Esophagus mucosa (tissue), 1 donor: ENCODE data around the gene MYL4. TPM values are rescaled to one million over a fixed set of nuclear protein-coding genes. Genes with fewer than 3 reads are reported as not detected.
"Not testable (repeated sequence)": the region's sequence is repeated elsewhere in the genome, so short reads cannot be mapped to it uniquely, and the experiment has no call there.

ENCODE experiments used
- ATAC-seq: fragments of 200-7000 bp; cut with Tn5 transposase; one replicate; pipeline ENCODE4 v1.9.1; 2020
- total RNA-seq: library from RNA; stranded (reverse); gene quantifications from one replicate; pipeline ENCODE4 v1.2.4, GENCODE V29; 2023
- donor health status: DM: yes; HTN: yes; CAD: no.

The MYL4 gene
- total RNA-seq, 1 donor from 2014 or later, result not detected

DNA sequence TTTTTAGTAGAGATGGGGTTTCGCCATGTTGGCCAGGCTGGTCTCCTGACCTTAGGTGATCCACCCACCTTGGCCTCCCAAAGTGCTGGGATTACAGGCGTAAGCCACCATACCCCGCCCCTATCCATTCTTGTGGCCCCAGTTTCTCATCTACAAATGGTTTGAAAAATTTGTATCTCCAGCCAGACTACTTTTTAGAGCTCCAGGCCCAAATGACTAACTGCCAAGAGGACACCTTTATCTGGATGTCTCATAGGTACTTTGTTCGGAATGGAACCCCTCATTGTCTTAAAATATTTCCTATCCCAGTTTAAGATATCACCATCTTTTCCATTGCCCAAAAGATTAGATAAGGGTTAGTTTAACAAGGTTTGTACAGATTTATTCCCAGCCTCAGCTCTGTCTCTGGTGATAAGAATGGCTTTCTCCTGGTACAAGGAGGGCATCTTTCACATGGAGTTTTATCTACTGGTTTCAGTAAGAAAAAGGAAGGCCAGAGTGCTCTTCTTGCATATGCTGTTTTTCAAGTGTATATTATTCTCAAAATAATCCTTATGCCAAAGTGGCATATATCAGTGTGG is 15.1 kb upstream of the MYL4 start:
- ATAC-seq, result no peak

DNA sequence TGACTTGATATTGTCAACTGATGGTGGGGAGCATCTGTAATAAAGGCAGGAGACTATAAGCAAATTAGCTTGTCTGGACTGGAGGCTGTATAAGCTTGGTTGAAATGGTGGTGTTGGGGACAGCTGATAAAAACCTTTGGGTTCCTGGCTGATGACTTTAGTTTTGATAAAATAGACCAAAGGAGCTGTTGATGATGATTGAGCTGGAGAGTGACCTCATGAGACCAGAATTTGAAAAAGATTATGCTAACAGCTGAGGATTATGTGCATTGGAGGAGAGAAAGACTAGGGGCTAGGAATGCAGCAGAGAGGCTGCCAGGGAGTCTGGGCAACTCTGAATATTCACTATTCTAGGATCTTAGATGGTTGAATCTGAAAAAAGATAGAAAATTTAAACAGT is 11.3 kb upstream of the MYL4 start:
- ATAC-seq, result no peak

DNA sequence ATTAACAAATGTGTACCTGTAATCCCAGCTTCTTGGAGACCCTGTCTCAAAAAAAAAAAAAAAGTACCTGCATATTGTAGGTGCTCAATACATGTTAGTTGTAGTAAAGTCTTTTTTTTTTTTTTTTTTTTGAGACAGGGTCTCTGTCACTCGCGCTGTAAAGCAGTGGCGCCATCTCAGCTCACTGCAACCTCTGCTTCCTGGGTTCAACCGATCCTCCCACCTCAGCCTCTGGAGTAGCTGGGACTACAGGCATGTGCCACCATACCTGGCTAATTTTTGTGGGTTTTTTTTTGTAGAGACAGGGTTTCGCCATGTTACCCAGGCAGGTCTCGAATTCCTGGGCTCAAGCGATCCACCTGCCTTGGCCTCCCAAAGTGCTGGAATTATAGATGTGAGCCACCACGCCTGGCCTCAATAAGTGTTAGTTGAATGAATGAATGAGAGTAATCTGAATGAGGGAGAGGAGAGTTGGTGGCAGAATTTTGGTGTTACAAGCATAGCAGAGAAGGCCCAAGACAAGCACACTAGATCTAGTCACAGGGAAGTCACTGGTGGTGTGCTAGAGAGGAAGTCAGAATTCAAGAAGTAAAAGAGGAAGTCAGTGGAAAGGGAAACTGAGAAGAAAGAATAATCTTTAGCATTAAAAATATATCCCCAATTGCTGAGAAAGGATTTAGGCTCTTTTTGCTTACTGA is 9.4 kb upstream of the MYL4 start:
- no peak for ATAC-seq

DNA sequence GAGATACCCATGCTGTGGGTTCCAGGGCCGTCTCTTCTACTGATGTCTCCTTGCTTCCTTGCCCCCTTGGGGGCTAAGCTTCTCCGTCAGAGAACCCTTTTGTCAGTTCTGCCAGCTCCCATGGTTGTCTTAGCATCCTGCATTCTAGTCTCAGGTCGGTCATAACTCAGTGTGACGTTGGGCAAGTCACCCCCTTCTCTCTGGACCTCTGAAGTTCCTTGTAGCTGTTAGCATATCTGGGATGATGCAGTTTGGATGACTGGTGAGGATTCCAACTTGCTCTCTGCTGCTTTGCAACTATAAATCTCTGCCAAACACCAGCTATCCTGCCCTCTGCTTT is 8.9 kb upstream of the MYL4 start:
- ATAC-seq, result no peak

DNA sequence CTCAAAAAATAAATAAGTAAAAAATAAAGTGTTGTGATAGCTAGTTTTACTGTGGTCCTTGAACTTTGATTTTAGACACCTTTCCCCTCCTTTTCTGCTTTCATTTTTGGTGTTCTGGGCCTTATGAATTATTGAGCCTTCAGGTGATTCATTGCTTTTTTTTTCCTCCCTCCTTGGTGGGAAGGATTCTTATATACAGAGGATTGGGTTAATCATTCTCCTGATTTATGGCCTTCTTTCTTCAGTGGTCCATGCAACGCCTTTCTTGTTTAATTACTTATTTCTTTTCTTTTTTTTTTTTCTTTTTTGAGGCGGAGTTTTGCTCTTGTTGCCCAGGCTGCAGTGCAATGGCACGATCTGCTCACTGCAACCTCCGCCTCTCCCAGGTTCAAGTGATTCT is 8.0 kb upstream of the MYL4 start:
- no peak for ATAC-seq

DNA sequence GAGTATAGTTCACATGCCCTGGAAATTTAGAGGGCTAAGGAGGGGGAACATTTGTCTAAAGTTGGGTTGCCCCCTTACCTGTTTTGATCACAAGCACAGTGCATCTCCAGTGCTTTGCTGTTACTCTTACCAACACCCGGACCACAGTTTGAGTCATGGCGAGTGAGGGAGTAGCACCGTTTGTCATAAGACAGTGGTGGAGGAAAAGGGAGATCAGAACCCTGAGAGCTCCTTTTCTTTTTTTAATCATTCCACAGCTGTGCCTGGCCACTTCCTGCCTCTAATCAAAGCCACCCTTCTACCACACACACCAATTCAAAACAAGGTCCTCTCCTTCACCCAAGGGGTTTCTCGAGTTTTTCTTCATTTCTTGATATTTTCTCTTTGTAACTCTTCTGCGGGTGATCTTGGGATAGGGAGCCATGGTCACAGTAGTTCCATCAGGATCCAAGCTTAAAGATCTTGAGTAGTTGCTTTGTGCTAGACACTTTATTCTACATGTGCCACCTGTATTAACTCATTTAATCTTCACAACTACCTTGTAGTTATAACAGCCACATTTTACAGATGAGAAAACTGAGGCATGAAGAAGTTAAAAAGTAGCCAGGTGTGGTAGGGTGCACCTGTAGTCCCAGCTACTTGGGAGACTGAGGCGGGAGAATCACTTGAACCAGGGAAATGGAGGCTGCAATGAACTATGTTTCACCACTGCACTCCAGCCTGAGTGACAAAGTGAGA is 5.0 kb upstream of the MYL4 start:
- ATAC-seq, result no peak

DNA sequence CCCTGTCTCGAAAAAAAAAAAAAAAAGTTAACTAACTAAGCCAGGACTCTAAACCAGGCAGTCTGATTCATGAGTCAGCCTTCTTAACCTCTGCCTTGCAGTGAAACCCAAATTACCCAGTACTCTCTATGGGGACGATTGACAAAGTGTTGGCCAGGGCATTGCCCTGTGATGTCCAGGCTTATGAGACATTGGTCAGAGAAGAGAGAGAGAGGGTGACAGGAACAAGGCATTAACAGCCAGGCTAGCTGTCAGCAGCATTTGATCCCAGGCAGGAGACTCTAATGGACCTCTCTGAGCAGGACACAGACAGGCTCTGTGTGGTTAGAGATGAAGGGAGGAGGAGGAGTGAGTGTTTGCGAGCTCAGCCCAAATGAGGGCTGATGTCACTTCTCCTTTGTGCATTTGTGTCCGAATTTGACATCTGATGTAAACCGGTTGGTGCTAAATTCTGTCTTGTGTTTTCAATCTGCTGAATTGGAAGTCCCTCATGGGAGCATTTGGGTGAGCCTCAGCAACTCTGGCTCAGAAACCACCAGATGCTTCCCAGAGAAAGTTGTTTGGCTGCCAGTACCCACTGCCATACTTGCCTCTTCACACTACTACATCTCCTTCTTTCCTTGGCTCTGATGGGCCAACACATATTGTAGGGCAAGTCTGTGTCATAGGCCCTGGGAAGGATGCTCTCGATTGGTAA is 4.3 kb upstream of the MYL4 start:
- ATAC-seq, result peak; percentile 51

DNA sequence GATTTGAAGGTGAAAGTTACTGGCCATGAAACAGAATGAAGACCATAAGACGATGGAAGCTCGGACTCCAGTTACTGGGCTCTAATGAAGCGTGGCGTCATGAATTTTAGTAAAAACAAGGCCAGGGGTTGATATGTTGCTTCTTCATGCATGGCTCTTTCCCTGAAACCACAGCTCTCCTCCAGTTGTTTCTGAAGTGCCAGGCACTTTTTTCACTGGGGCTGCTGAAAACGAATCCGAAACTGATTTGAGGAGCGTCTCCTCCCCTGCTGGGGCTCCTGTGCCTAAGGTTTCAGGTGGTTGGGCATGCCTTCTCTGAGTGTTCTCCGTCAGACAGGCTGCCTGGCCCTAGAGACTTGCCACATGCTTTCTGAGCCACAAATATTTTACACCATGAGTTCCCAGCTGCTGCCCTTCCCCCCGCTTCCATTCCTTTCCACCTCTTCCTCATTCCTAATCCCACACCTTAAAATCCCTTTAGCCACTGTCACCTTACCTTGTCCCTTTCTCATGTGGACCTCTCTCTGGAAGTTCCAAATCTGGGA is 3.7 kb upstream of the MYL4 start:
- peak; percentile 67 for ATAC-seq

DNA sequence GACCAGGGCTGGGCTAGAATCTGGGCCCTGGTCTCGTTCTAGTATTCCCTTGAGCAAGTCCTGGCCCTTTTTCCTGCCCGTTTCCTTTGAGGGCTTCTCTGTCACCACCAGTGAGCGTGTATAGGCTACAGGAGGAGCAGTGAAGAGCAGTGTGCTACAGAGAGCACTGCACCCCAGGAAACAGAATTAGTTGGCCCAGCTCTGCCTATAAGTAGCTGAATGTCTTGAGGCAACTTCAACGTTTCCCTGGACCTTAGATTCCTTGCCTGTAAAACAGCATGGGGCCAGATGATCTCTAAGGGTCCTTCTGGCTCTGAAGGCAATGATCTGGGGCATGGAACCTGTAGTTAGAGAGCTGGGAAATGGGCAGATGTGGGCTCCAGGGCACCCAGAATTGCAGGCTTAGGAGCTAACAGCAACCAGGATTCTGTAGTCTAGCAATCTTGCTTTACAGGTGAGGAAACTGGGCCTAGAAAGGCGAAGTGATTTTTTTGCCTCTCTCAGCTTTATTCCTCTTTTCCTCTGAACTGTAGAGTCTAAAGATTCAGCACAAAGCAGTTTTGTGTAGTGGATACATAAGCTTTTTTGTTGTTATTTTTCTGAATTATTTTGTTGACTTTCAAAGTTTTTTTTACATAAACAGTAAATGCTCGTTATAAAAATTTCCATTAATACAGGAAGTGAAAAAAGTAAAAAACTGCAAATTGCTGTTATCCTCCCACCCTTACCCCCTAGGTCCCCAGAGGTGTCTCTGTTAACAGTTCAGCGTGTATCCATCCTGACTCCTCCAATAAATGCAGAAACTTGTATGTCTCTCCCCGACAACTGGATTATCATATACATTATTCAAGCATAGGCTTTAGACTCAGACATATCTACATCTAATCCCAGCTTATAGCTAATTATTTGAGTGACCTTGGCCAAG is 1.7 kb upstream of the MYL4 start:
- ATAC-seq, result no peak

DNA sequence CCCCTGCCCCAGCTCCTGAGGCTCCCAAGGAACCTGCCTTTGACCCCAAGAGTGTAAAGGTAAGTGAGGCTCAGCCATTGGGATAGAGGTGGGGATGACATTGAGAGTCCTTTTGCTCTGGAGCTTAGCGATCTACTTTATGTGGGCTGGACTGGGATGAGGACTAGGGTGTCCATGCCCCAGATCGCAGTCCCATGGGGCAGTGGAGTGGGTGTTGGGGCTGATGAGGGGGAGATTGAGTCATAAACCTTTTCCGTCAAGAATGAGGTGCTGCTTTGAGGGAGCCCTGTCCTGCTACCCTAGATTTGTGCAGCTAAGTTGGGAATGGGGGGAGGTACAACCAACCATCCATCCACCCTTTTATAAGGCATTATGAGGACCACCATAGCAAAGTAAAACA is 351 bp downstream of the MYL4 start:
- no peak for ATAC-seq

DNA sequence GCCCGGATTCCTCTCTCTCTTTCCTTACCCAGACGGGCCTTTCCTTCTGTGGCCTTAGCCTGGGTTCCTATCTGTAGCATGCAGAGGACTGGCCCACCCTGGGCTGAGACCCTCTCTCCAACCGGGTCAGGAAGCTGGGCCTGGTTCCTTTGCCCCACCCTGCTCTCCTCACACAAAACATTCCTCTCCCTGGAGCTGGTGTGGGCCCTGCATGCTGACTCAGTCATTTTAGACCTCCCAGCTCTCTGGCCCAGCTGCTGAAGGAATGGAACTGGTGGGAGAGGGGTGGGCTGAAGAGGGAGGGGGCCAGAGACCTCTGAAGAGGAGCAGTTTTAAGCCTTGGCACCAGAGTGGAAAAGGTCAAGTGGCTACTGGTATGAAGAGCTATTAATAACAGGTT is 957 bp downstream of the MYL4 start:
- ATAC-seq, result no peak

DNA sequence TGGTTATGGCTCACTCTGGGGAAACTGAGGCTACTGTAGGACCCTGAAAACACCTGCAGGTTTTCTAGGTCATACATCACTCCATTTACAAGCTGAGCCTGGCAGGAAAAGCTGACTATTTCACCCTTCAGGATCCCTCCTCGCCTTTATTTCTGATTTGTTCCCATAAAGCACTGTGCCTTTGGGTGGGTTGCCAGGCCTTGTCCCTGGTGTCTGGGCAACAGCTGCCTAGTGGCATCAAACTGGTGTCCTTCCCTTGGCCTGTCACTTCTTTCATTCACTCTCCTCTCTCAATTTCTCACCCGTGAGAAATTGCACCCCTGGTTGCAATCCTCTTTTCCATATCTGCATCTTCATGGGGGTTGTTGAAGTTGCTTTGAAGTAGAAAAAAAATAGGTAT is 1.6 kb downstream of the MYL4 start:
- no peak for ATAC-seq

DNA sequence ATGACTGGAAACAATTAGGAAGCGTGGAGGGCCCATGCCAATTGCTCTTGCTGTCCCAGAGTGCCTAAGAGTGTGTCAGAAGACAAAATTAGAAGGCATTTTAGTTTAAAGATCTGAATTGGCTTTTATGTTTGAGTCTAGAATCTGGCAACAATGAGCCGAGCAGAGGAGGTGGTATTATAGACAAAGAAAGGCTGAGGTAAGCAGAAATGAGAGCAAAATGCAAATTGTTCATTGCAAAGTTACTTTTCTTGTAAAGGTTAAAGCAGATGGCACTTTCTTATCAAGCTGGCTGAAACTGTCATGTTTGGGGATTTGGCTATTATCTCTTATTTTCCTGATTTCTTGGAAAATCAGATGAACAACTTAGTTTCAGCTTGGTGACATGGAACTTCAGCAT is 3.3 kb downstream of the MYL4 start:
- no peak for ATAC-seq

DNA sequence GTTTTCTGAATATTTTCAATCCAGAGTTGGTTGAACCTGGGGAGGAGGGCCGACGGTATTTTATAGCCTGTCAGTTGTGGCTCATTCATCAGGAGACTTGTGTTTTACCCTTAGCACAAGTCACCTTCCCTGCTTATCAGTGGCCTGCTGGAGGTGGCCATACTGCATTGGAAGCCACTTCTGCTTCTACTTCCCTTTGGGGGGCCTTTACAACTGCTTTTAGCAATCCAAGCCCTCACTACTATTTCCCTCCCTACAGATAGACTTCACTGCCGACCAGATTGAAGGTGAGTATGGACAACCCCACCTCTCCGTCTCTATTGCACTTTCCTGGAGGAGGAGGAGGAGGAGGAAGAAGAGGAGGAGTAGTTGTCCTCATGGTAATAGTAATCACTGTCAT is 4.4 kb downstream of the MYL4 start:
- no peak for ATAC-seq

DNA sequence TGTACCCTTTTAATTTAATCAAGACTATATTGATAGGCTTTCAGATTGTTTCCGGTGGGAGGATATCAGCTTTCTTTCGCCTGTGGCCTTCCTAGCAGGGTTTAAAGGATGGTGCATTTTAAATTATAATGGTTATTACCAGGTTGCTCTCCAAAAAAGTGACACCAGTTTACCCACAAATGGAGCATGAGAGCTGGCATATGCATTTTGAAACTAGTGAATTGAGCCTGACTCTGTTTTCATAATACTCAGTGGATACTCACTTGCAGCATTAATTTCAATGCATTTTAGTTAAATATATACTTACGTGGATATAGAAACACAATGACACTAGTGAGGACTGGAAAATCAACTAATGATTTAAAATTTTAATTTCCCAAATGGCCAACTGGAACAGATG is 5.8 kb downstream of the MYL4 start:
- no peak for ATAC-seq

DNA sequence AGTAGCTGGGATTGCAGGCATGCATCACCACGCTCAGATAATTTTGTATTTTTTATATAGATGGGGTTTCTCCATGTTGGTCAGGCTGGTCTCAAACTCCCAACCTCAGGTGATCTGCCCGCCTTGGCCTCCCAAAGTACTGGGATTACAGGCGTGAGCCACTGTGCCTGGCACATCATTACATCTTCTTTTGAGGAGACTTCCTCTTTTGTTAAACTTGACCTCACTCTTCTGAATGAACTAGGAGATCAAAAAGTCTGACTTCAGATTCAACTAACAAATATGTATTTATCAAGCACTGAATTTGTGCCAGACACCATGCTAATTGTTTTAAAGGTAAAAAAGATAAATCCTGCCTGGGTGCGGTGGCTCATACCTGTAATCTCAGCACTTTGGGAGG is 7.7 kb downstream of the MYL4 start:
- not testable (repeated sequence) for ATAC-seq

DNA sequence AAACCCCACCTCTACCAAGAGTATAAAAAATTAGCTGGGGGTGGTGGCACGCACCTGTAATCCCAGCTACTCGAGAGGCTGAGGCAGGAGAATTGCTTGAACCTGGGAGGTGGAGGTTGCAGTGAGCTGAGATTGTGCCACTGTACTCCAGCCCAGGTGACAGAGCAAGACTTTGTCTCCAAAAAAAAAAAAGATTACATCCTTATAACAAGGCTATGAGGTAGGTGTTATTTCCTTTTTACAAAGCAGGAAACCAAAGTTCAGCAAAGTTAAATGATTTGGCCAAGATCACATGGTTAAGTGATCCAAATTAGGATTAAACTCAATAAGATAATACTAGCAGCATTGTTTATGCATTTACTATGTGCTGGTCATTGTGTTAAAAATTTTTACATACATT is 8.1 kb downstream of the MYL4 start:
- ATAC-seq, result not testable (repeated sequence)

DNA sequence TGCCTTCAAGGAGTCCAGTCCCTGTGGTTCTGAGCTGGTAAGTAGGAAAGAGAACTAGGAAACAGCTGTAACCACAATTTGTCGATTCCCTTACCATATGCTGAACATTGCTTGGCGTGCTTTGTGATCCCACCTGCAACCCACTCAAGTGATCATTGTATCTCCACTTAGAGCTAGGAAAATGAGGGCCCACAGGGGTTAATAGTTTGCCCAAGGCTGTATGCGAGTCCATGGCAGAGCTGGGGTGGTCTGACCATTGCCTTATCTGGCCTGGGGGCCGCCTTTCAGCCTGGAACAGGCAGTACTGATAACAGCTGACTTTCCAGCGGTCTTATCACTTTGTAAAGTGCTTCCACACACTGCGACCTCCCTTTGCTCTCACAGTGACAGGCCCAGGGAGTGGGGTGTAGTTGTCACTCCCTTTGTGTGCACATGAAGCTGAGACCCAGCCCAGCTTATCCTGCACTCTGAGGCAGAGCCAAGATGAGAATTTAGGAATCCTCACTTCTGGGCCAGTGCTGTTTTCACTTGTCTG is 9.8 kb downstream of the MYL4 start:
- ATAC-seq, result no peak

DNA sequence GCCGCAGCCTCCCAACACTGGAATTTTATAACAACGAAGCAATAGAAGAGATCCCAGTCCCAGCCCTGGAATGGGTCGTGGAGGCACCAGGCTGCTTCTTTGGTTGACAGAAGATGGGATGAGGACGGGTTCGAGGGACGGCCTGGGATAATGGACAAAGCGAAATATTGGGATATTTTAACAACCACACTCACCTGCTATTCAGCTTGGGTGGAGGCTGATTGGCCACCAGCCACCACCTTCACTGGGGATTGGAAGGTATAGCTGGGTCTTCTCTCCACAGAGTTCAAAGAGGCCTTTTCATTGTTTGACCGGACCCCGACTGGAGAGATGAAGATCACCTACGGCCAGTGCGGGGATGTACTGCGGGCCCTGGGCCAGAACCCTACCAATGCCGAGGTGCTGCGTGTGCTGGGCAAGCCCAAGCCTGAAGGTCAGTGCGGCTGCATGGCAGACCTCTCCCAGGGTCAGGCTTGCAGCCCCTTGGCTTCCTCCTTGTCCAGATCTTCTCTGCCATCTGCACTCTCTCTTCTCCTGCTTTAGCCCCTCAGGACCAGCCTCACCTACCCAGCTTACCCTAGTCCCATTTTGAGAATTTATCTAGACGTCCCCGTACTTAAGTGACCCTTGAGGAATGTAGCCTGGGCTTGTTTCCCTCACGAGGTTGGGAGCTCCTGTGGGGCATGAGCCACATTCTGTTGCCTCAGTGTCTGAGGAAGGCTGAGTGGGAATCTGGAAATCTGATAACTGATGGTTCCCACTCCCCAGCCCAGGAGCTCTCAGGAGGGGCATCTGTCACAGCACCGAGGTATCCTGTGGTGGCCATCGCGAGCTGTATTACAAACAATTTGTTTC is 10.7 kb downstream of the MYL4 start:
- ATAC-seq, result no peak

DNA sequence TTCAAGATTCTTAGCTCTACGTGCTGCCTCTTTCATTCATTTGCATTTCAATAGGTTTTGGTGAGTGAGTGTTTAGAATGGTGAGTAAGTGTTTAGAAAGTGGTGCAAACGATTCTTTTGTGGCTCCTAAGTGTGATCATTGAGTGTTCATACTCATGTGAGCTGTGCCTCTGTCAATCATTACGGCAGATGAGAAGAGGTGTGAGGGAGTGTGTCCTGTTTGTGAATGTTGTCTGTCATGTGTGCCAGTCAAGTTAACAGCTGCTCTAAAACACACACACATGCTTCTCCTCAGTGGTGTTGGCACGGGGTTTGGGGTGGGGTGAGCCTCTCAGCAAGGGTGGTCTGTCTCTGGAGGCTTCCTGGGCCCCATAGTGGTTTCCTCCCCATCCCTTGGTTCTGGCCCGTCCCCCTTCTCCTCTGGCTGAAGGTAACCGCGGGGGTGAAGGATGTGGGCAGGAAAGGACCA is 11.4 kb downstream of the MYL4 start:
- ATAC-seq, result no peak

DNA sequence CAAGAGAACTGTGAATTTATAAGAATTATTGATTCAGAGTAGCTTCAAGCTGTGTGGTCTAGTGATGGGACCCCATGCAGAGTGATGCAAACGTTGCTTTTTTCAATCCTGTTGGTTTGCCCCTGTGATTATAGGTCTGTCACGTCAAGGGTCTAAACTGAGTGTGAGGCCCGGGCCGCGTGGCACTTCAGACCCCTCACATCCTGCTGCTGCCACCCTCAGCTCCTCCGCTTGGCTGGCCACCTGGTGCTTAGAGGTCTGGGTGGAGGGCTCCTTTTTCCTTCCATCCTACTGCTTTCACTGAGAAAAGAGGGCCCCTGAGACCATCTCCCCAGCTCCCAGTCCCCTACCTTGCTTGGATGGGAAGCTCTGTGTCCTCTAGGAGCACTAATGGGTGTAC is 12.0 kb downstream of the MYL4 start:
- no peak for ATAC-seq
